Left renal pelvis (tissue), 4 donors: ENCODE measurements around the gene SPACA6. TPM values are rescaled to one million over a fixed set of nuclear protein-coding genes. Genes with fewer than 3 reads are reported as not detected.

Source experiments
- DNase-seq, 4 donors: peaks; one replicate each; pipeline ENCODE4 v3.0.0-alpha.2; 2013; ENCODE audit warnings: low read depth in 4 of 4, low spot score in 3 of 4
- polyA plus RNA-seq, 4 donors: library from polyadenylated mRNA; unstranded; fragments of 120-200 nt; gene quantifications; one replicate each; pipeline ENCODE4 v1.2.1, GENCODE V29; 2013; ENCODE audit not compliant: insufficient read length in 4 of 4

The SPACA6 gene
- polyA plus RNA-seq, 4 donors: 12.9 to 29.4 (median 16.6) TPM

GRCh38 chr19:51703575-51704515 is 10.7 kb downstream of the SPACA6 start:
- DNase-seq: peak; percentile 84 to 90 (median 88)

DNA sequence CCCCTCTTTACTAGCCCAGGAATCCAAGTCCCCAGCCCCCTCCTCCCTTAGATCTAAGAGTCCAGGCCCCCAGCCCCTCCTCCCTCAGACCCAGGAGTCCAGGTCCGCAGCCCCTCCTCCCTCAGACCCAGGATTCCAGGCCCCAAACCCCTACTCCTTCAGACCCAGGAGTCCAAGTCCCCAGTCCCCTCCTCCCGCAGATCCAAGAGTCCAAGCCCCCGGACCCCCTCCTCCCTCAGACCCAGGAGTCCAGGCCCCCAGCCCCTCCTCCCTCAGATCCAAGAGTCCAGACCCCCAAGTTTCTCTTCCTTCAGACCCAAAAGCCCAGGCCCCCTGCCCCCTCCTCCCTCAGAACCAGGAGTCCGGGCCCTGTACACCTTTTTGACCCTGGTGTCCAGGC is 11.5 kb downstream of the SPACA6 start:
- no peak for DNase-seq

DNA sequence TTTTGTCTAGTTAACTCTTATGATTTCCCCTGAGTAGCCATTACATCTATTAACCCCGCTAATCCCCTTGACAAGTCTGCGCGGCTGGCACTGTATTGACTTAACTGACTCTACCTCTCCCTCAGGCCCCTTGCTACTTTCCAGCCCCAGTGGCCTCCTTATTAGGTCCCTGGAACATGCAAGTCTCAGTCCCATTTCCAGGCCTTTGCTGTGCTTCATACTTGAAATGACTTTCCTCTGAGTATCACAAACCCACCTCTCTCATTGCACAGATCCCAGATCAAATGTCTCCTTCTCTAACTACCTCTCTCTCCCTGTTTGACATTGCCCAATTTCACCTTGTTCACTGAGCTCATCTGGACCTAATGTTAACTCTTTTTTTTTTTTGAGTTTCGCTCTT is 13.2 kb downstream of the SPACA6 start:
- no peak for DNase-seq

GRCh38 chr19:51706885-51707284 is 13.8 kb downstream of the SPACA6 start:
- DNase-seq: no peak

DNA sequence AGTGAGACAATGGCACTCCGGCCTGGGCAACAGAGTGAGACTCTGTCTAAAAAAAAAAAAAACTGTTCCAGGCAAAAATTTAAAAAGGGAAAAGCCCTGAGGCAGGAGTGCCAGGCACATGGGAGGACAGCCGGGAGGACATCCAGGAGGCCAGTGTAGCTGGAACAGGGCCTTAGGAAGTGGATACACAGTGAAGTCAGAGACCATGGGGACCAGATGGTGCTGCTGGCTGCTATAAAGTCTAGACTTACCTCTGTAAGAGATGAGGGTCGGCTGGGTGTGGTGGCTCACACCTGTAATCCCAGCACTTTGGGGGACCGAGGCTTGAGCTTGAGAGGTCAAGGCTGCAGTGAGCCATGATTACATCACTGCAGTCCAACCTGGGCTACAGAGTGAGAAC is 15.7 kb downstream of the SPACA6 start:
- no peak for DNase-seq

DNA sequence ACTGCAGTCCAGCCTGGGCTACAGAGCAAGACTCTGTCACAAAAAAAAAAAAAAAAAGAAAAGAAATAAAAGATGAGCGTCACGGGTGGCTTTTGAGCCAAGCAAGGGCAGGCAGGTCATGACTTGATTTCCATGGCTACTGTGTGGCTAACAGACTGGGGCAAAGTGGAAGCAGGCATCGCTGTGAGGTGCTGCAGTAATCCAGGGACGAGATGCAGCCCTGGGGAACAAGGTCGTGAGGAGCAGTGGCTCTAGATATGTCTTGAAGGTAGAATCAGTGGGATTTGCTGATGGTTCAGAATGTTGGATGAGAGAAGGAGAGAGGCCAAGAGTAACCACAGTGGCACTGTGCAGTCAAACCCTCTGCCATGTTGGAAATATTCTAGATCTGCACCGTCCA is 16.4 kb downstream of the SPACA6 start:
- no peak for DNase-seq

GRCh38 chr19:51710163-51710562 is 17.0 kb downstream of the SPACA6 start:
- no peak for DNase-seq

DNA sequence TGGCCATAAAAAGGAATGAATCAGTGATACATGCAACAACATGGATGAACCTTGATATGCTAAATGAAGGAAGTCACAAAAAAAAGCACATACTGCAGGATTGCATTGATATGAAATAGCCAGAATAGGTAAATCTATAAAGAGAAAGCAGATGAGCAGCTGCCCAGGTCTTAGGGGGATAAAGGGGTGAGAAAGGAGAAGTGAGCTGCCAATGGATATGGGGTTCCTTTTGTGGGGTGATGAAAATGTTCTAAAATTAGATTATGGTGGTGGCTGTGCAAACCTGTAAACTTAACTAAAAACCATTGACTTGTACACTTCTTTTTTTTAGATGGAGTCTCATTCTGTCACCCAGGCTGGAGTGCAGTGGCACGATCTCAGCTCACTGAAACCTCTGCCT is 18.6 kb downstream of the SPACA6 start:
- no peak for DNase-seq

GRCh38 chr19:51712461-51713081 is 19.4 kb downstream of the SPACA6 start:
- DNase-seq: no peak

- no peak for DNase-seq
Observed at GRCh38 chr19:51713319-51714285, 20.5 kb downstream of the SPACA6 start.

DNA sequence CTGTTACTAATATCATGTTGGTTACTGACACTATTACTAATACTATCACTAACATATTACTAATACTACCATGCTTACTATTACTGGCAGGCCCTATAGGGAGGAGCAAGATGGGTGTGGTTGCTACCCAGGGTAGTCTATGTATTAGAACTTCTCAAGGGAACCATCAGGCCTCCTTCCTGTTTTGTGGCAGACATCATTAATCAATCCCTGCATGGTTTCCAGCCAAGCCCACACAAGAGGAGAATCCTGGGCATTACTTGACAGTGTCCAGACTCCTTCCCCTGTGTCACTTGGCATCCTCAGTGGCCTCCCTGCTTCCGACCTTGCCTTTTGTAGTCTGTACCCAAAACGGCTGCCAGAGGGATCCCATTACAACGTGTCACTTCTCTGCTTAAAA is 21.7 kb downstream of the SPACA6 start:
- DNase-seq: no peak

- DNase-seq: no peak
Observed at GRCh38 chr19:51715850-51716249, 22.7 kb downstream of the SPACA6 start.

DNA sequence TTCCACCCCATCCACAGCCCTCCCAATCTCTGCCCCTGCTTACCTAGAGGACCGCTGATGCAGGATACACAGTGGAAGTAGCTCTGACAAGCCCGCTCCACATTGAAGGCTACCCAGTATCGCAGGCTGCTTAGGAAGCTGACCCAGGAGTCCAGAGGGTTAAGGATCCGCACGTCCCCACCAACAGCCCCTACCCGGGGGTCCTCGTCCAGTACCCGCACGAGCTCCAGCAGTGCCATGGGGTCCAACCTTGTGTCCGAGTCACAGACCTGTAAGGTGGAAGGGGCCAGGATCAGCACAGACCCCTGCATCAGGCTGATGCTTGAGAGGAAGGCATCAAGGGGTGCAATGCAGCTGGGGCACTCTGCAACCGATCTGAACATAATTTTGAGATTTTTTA is 23.8 kb downstream of the SPACA6 start:
- DNase-seq: no peak

DNA sequence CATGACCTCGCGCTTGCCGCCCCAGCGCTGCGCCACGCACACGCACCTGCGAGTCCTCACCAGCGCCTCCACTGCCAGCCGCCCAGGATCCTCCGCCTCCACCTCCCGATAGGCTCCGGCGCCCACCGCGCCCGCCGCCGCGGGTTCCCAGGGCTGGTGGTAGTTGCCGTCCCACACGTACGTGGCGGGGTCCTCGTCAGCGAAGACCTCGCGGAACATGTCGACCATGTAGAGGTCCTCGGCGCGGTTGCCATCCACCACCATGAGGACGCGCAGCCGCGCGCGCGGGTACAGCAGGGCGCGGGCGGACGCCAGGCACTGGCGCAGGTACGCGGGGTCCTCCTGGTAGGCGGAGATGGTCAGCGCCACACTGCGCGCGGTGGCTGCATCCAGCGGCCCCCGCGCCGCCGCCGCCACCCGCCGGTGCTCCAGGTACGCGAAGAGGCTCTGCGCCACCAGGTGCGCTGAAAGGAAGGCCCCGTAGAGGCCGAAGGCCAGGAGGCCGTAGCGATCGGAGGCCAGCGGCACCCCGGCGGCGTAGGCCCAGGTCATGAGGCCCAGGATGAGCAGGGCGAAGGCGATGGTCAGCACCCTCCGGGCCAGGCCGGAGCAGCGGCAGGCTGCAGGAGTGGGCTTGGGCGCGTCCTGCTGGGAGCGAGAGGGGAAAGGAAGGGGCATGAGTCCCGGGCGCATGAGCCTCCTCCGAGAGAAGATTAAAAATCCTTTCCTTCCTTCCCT is 26.3 kb downstream of the SPACA6 start:
- no peak for DNase-seq

- DNase-seq: no peak
Observed at GRCh38 chr19:51721905-51722304, 28.8 kb downstream of the SPACA6 start.

GRCh38 chr19:51722492-51722891 is 29.4 kb downstream of the SPACA6 start:
- DNase-seq: no peak

DNA sequence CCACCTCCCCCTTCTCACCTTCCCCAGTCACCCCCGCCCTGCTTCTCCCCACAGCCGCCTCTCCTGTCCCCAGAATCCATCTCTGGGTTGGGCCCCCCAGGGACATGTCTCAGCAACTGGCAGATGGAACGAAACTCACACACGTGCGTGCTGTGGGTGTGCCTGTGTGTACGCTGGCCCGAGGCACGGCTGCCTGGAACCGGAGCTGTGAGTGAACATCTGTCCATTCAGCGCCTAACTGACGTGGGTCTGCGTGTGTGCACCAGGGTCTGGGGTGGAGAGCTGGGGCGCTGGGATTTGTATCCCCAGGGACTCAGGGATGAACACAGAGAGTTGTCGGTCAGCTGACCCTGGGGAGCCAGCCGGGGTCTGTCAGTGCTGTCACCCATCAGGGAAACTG is 31.4 kb downstream of the SPACA6 start:
- DNase-seq: no peak

- no peak for DNase-seq
Observed at GRCh38 chr19:51726049-51726448, 32.9 kb downstream of the SPACA6 start.

GRCh38 chr19:51727349-51727880 is 34.3 kb downstream of the SPACA6 start:
- no peak for DNase-seq

DNA sequence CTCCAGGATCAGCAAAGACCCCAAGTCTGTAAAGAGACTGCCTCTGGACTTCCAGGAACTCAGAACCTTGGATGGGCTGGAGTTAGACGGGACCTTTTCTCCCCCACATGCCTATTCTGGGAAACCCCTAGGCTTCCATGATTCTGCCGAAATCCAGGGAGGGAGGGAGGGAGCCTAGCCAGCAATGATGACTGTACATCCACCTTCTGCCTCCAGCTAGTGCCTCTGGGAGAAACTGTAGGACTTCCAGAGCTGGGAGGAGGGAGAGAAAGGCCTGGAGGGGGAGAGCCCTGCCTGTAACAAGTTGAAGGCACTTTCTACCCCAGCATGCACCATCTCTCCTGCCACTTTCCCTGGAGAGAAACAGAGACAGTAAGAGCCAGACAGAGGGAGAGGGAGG is 36.7 kb downstream of the SPACA6 start:
- DNase-seq: no peak
